ENCODE measurements around the gene MARCHF10. TPM values are rescaled to one million over a fixed set of nuclear protein-coding genes. Genes with fewer than 3 reads are reported as not detected.

The MARCHF10 gene
- total RNA-seq, 3 donors from 2014 or later = 0.35 TPM; not detected in 2

DNA sequence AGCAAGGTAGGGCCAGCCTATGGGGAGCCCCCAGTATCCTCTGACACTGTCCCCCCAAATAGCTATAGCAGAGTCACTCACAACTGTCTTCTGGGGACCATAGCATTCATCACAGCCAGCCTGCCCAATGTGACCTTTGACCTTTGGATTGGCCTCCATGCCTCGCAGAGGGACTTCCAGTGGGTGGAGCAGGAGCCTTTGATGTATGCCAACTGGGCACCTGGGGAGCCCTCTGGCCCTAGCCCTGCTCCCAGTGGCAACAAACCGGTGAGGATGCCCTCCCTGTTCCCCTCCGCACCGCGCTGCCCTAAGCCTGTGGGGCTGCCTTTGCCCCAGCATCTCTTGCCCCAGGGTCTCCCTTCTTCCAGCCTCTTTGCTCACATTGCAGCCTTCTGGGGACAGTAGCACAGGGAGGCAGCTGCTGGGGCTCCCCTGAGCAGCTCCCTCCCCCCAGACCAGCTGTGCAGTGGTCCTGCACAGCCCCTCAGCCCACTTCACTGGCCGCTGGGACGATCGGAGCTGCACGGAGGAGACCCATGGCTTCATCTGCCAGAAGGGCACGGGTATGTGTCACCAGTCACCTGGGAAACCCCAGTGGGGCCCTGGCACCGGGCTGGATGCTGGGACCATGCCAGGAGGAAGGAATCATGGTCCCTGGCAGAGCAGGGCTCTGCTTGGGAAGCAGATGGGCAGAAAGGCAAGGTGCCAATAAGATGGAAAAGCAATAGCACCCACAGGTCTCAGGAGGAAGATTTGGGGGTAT lies 119.5 kb downstream of the MARCHF10 start:
- intact Hi-C loops (cut with DNase I, micrococcal nuclease) = no loop called here
- no peak for DNase-seq
- Histone ChIP-seq H3K4me3 (no peak overlapping the region), H3K36me3 (ENCODE audit: low read depth) (no peaks in the 10 kb centered on the region), H3K4me1 (ENCODE audit: low read depth) (no peaks in the 10 kb centered on the region), H3K9me3 (no peaks in the 10 kb centered on the region)
- TF ChIP-seq, protein P1, sequence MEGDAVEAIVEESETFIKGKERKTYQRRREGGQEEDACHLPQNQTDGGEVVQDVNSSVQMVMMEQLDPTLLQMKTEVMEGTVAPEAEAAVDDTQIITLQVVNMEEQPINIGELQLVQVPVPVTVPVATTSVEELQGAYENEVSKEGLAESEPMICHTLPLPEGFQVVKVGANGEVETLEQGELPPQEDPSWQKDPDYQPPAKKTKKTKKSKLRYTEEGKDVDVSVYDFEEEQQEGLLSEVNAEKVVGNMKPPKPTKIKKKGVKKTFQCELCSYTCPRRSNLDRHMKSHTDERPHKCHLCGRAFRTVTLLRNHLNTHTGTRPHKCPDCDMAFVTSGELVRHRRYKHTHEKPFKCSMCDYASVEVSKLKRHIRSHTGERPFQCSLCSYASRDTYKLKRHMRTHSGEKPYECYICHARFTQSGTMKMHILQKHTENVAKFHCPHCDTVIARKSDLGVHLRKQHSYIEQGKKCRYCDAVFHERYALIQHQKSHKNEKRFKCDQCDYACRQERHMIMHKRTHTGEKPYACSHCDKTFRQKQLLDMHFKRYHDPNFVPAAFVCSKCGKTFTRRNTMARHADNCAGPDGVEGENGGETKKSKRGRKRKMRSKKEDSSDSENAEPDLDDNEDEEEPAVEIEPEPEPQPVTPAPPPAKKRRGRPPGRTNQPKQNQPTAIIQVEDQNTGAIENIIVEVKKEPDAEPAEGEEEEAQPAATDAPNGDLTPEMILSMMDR (IDR thresholded peaks at IDR 0.05) = no peak
- ATAC-seq = no peak

- intact Hi-C loops (cut with DNase I, micrococcal nuclease) = no loop called here
- no peak overlapping the region for H3K4me3 ChIP-seq
- ATAC-seq (no peak), DNase-seq (no peak)
- no peaks in the 10 kb centered on the region for H3K36me3 ChIP-seq (ENCODE audit: low read depth)
- no peaks in the 10 kb centered on the region for H3K4me1 ChIP-seq (ENCODE audit: low read depth)
- TF ChIP-seq, protein P1 (IDR thresholded peaks at IDR 0.05) = no peak
- H3K9me3 ChIP-seq = no peaks in the 10 kb centered on the region
Measured at GRCh38 chr17:62687997-62688396, 120.1 kb downstream of the MARCHF10 start.

- Histone ChIP-seq H3K9me3 (no peaks in the 10 kb centered on the region), H3K4me3 (no peak overlapping the region), H3K36me3 (ENCODE audit: low read depth) (no peaks in the 10 kb centered on the region), H3K4me1 (ENCODE audit: low read depth) (no peaks in the 10 kb centered on the region)
- no peak for DNase-seq
- intact Hi-C loops (cut with DNase I, micrococcal nuclease) = no loop called here
- no peak for ATAC-seq
- TF ChIP-seq, protein P1 (IDR thresholded peaks at IDR 0.05) = no peak
Measured at GRCh38 chr17:62684179-62684578, 123.9 kb downstream of the MARCHF10 start.

DNA sequence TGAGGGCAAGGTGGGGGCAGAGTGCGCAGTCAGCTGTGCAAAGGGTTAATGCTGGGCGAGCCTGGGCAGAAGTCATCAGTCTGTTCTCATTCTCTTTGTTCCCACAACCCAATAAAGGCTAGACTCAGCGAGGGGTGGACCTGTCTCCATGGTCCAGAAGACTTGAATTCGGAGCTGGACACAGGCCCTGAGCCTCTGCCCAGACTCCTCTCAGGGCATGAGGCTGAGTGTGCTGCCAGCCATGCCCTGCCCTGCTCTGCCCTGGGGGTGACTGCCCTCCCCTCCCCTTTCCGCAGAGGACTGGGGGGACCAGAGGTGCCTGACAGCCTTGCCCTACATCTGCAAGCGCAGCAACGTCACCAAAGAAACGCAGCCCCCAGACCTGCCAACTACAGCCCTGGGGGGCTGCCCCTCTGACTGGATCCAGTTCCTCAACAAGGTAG lies 126.2 kb downstream of the MARCHF10 start:
- no peak for ATAC-seq
- DNase-seq = no peak
- TF ChIP-seq, protein P1 (IDR thresholded peaks at IDR 0.05) = no peak
- H3K4me3 ChIP-seq = no peak overlapping the region
- no peaks in the 10 kb centered on the region for H3K9me3 ChIP-seq
- H3K36me3 ChIP-seq (ENCODE audit: low read depth) = no peaks in the 10 kb centered on the region
- intact Hi-C loops (cut with DNase I, micrococcal nuclease) = no loop called here
- H3K4me1 ChIP-seq (ENCODE audit: low read depth) = no peaks in the 10 kb centered on the region

- H3K4me1 ChIP-seq (ENCODE audit: low read depth) = no peaks in the 10 kb centered on the region
- intact Hi-C loops (cut with DNase I, micrococcal nuclease) = no loop called here
- H3K4me3 ChIP-seq = no peak overlapping the region
- H3K9me3 ChIP-seq = no peaks in the 10 kb centered on the region
- TF ChIP-seq, protein P1 (IDR thresholded peaks at IDR 0.05) = no peak
- DNase-seq = no peak
- H3K36me3 ChIP-seq (ENCODE audit: low read depth) = no peaks in the 10 kb centered on the region
- no peak for ATAC-seq
Measured at GRCh38 chr17:62681061-62681938, 126.8 kb downstream of the MARCHF10 start.
